GM23338 (cell line): ENCODE measurements around the gene PRR36.

Experiments used
- CREB1 ChIP-seq: fragments of 250-450 bp; sonication (Bioruptor Pico); IDR thresholded peaks from 2 replicates; pipeline ENCODE4 v1.5.0; 2020; ENCODE audit warnings: low read depth, mild to moderate bottlenecking, moderate library complexity
- EZH2 ChIP-seq: fragments of 200-600 bp; sonication (generic); IDR thresholded peaks from one replicate; pipeline ENCODE4 v1.8.0; 2017; ENCODE audit warnings: antibody characterized with exemption, mild to moderate bottlenecking, low read depth; ENCODE audit not compliant: unreplicated experiment
- EZH2phosphoT487 ChIP-seq: fragments of 200-600 bp; sonication (generic); IDR thresholded peaks from one replicate; pipeline ENCODE4 v1.8.1; 2018; ENCODE audit warnings: antibody characterized with exemption; ENCODE audit not compliant: unreplicated experiment
- JUNB ChIP-seq: IDR thresholded peaks from one replicate; pipeline ENCODE4 v1.6.1; 2016; ENCODE audit warnings: antibody characterized with exemption; ENCODE audit not compliant: unreplicated experiment
- NANOG ChIP-seq: IDR thresholded peaks from 2 replicates; pipeline ENCODE4 v1.6.1; 2016; ENCODE audit warnings: antibody characterized with exemption, borderline replicate concordance
- POLR2AphosphoS5 ChIP-seq: IDR thresholded peaks from 2 replicates; pipeline ENCODE4 v1.6.1; 2016; ENCODE audit warnings: antibody characterized with exemption, low read depth
- STAT1 ChIP-seq: IDR thresholded peaks from one replicate; pipeline ENCODE4 v1.6.1; 2016; ENCODE audit warnings: antibody characterized with exemption; ENCODE audit not compliant: unreplicated experiment
- ZNF331 ChIP-seq: fragments of 250-450 bp; sonication (Bioruptor Pico); IDR thresholded peaks from 2 replicates; pipeline ENCODE4 v1.5.0; 2020; ENCODE audit warnings: low read depth, mild to moderate bottlenecking, moderate library complexity
- TF ChIP-seq, protein P1 (sequence below), 2 experiments: fragments of 200-600 bp in 1 of 2; sonication (generic) in 1 of 2; conservative IDR thresholded peaks; 2 replicates each; pipeline versions ENCODE4 v1.5.1 to v1.6.1; 2016 to 2017; ENCODE audit warnings: antibody characterized with exemption in 2 of 2, low read depth in 2 of 2, mild to moderate bottlenecking in 2 of 2, moderate library complexity in 1 of 2
- TF ChIP-seq, protein P2 (sequence below): IDR thresholded peaks from one replicate; pipeline ENCODE4 v1.6.1; 2018; ENCODE audit warnings: antibody characterized with exemption; ENCODE audit not compliant: unreplicated experiment
- TF ChIP-seq, protein P3 (sequence below): fragments of 250-450 bp; sonication (Bioruptor Pico); IDR thresholded peaks from 2 replicates; pipeline ENCODE4 v1.5.0; 2020; ENCODE audit warnings: mild to moderate bottlenecking, moderate library complexity
- TF ChIP-seq, protein P4 (sequence below): IDR thresholded peaks from 2 replicates; pipeline ENCODE4 v1.6.1; 2016; ENCODE audit warnings: antibody characterized with exemption

DNA sequence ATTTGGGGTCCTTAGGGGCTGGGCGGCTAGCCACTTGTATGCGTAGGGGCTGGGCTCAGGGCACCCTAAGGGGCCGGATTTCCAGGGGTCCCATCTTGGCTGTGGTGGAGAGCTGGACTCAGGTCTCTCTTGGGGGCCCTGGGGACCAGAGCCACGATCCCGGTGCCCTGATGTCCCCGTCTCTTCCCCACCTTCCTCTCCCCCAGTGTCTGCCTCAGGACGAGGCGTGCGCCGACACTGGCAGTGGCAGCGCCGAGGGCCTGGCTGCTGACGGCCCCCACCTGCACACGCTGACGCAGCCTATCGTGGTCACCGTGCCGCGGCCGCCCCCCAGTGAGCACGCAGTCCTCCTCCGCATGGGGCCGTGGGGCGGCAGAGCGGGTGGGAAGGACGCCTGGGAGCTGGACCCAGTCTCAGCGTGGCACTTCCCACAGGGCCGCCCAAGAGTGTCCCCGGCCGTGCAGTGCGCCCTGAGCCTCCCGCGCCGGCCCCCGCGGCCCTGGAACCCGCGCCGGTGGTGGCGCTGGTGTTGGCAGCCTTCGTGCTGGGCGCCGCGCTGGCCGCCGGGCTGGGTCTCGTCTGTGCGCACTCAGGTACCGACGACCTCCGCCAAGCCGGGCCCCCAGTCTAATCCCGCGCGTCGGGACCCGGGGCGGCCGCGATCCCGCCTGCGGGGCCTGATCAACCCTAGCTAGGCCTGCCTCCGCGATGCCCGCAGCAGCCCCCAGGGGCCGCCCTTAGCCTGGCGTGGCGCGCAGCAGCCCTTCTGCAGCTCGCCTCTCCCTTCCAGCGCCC lies 43.3 kb upstream of the PRR36 start:
- TF ChIP-seq EZH2phosphoT487 (no peak), POLR2AphosphoS5 (no peak), EZH2 (peak; percentile 63), JUNB (no peak), ZNF331 (no peak), CREB1 (CRISPR knock-in tag) (0 out of 2 replicates have a peak, but pooled peaks have one; percentile 14), STAT1 (no peak), NANOG (no peak)
- TF ChIP-seq, protein P1, sequence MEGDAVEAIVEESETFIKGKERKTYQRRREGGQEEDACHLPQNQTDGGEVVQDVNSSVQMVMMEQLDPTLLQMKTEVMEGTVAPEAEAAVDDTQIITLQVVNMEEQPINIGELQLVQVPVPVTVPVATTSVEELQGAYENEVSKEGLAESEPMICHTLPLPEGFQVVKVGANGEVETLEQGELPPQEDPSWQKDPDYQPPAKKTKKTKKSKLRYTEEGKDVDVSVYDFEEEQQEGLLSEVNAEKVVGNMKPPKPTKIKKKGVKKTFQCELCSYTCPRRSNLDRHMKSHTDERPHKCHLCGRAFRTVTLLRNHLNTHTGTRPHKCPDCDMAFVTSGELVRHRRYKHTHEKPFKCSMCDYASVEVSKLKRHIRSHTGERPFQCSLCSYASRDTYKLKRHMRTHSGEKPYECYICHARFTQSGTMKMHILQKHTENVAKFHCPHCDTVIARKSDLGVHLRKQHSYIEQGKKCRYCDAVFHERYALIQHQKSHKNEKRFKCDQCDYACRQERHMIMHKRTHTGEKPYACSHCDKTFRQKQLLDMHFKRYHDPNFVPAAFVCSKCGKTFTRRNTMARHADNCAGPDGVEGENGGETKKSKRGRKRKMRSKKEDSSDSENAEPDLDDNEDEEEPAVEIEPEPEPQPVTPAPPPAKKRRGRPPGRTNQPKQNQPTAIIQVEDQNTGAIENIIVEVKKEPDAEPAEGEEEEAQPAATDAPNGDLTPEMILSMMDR (conservative IDR thresholded peaks at IDR 0.05; ENCODE audit: low read depth in 2 of 2) = peak; percentile 59 to 71
- TF ChIP-seq, protein P2, sequence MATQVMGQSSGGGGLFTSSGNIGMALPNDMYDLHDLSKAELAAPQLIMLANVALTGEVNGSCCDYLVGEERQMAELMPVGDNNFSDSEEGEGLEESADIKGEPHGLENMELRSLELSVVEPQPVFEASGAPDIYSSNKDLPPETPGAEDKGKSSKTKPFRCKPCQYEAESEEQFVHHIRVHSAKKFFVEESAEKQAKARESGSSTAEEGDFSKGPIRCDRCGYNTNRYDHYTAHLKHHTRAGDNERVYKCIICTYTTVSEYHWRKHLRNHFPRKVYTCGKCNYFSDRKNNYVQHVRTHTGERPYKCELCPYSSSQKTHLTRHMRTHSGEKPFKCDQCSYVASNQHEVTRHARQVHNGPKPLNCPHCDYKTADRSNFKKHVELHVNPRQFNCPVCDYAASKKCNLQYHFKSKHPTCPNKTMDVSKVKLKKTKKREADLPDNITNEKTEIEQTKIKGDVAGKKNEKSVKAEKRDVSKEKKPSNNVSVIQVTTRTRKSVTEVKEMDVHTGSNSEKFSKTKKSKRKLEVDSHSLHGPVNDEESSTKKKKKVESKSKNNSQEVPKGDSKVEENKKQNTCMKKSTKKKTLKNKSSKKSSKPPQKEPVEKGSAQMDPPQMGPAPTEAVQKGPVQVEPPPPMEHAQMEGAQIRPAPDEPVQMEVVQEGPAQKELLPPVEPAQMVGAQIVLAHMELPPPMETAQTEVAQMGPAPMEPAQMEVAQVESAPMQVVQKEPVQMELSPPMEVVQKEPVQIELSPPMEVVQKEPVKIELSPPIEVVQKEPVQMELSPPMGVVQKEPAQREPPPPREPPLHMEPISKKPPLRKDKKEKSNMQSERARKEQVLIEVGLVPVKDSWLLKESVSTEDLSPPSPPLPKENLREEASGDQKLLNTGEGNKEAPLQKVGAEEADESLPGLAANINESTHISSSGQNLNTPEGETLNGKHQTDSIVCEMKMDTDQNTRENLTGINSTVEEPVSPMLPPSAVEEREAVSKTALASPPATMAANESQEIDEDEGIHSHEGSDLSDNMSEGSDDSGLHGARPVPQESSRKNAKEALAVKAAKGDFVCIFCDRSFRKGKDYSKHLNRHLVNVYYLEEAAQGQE = no peak
- TF ChIP-seq, protein P3, sequence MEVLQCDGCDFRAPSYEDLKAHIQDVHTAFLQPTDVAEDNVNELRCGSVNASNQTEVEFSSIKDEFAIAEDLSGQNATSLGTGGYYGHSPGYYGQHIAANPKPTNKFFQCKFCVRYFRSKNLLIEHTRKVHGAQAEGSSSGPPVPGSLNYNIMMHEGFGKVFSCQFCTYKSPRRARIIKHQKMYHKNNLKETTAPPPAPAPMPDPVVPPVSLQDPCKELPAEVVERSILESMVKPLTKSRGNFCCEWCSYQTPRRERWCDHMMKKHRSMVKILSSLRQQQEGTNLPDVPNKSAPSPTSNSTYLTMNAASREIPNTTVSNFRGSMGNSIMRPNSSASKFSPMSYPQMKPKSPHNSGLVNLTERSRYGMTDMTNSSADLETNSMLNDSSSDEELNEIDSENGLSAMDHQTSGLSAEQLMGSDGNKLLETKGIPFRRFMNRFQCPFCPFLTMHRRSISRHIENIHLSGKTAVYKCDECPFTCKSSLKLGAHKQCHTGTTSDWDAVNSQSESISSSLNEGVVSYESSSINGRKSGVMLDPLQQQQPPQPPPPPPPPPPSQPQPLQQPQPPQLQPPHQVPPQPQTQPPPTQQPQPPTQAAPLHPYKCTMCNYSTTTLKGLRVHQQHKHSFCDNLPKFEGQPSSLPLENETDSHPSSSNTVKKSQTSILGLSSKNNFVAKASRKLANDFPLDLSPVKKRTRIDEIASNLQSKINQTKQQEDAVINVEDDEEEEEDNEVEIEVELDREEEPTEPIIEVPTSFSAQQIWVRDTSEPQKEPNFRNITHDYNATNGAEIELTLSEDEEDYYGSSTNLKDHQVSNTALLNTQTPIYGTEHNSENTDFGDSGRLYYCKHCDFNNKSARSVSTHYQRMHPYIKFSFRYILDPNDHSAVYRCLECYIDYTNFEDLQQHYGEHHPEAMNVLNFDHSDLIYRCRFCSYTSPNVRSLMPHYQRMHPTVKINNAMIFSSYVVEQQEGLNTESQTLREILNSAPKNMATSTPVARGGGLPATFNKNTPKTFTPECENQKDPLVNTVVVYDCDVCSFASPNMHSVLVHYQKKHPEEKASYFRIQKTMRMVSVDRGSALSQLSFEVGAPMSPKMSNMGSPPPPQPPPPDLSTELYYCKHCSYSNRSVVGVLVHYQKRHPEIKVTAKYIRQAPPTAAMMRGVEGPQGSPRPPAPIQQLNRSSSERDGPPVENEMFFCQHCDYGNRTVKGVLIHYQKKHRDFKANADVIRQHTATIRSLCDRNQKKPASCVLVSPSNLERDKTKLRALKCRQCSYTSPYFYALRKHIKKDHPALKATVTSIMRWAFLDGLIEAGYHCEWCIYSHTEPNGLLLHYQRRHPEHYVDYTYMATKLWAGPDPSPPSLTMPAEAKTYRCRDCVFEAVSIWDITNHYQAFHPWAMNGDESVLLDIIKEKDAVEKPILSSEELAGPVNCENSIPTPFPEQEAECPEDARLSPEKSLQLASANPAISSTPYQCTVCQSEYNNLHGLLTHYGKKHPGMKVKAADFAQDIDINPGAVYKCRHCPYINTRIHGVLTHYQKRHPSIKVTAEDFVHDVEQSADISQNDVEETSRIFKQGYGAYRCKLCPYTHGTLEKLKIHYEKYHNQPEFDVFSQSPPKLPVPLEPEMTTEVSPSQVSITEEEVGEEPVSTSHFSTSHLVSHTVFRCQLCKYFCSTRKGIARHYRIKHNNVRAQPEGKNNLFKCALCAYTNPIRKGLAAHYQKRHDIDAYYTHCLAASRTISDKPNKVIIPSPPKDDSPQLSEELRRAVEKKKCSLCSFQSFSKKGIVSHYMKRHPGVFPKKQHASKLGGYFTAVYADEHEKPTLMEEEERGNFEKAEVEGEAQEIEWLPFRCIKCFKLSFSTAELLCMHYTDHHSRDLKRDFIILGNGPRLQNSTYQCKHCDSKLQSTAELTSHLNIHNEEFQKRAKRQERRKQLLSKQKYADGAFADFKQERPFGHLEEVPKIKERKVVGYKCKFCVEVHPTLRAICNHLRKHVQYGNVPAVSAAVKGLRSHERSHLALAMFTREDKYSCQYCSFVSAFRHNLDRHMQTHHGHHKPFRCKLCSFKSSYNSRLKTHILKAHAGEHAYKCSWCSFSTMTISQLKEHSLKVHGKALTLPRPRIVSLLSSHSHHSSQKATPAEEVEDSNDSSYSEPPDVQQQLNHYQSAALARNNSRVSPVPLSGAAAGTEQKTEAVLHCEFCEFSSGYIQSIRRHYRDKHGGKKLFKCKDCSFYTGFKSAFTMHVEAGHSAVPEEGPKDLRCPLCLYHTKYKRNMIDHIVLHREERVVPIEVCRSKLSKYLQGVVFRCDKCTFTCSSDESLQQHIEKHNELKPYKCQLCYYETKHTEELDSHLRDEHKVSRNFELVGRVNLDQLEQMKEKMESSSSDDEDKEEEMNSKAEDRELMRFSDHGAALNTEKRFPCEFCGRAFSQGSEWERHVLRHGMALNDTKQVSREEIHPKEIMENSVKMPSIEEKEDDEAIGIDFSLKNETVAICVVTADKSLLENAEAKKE (CRISPR knock-in tag) = no peak
- TF ChIP-seq, protein P4, sequence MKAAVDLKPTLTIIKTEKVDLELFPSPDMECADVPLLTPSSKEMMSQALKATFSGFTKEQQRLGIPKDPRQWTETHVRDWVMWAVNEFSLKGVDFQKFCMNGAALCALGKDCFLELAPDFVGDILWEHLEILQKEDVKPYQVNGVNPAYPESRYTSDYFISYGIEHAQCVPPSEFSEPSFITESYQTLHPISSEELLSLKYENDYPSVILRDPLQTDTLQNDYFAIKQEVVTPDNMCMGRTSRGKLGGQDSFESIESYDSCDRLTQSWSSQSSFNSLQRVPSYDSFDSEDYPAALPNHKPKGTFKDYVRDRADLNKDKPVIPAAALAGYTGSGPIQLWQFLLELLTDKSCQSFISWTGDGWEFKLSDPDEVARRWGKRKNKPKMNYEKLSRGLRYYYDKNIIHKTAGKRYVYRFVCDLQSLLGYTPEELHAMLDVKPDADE = no peak
